ENCODE measurements around the gene DCLK2. TPM values are rescaled to one million over a fixed set of nuclear protein-coding genes. Genes with fewer than 3 reads are reported as not detected.

The DCLK2 gene
- total and polyA plus RNA-seq, 2 of the 8 experiments (the other 6 are each of a cell fraction or from before 2014, with no cell fraction given) = 0.32 to 0.37 TPM

- H4K8ac ChIP-seq (ENCODE audit: extremely low read depth, insufficient read depth, low read length) = no peak overlapping the region
Observed at GRCh38 chr4:150117629-150118028, 39.4 kb downstream of the DCLK2 start.

More at GRCh38 chr4:150117629-150118028, 39.4 kb downstream of the DCLK2 start:
- CTCF ChIA-PET (ENCODE audit: partially characterized antibody) = interaction anchor here (1.1 kb wide), 1 partner anchor 10 kb away, joined by 4 read pairs; no protein-coding TSS in a partner anchor
- no peak overlapping the region for H3K18ac ChIP-seq (ENCODE audit: extremely low read depth, low read length)
- H3K79me1 ChIP-seq (ENCODE audit: low read depth, low read length) = no peaks in the 10 kb centered on the region
- H3K4me1 ChIP-seq (replicated peaks in 1 of 4; ENCODE audit: control insufficient read depth in 3 of 4, insufficient read depth in 4 of 4, low read length in 3 of 4) = no peaks in the 10 kb centered on the region
- no peak overlapping the region for H2AK5ac ChIP-seq (ENCODE audit: low read depth, low read length)
- H4K91ac ChIP-seq (replicated peaks; ENCODE audit: insufficient read length, low read length) = no peak overlapping the region
- no peaks in the 10 kb centered on the region for H3K23me2 ChIP-seq (ENCODE audit: low read depth, low read length)
- no peak overlapping the region for H3K27ac ChIP-seq (ENCODE audit: low read depth, low read length)
- H3K79me2 ChIP-seq (ENCODE audit: control insufficient read depth in 1 of 2, insufficient read depth in 2 of 2, low read length in 2 of 2) = no peaks in the 10 kb centered on the region
- H3K36me3 ChIP-seq (ENCODE audit: control insufficient read depth in 2 of 4, insufficient read depth in 4 of 4, low read length in 3 of 4) = no peaks in the 10 kb centered on the region
- no peak overlapping the region for H3K4ac ChIP-seq (replicated peaks; ENCODE audit: insufficient read length, low read depth, low read length)
- no peaks in the 10 kb centered on the region for H3K9me3 ChIP-seq (ENCODE audit: insufficient read depth in 2 of 2, low read depth in 1 of 2, low read length in 1 of 2)
- no peak overlapping the region for H2BK20ac ChIP-seq (ENCODE audit: low read length)
- POLR2A ChIA-PET (ENCODE audit: partially characterized antibody) = no interaction called here
- no peak overlapping the region for H2AFZ ChIP-seq (ENCODE audit: low read length)
- H3K4me2 ChIP-seq (ENCODE audit: insufficient read depth in 1 of 2, low read depth in 2 of 2, low read length in 2 of 2) = no peak overlapping the region
- no peak overlapping the region for H3K56ac ChIP-seq (replicated peaks; ENCODE audit: insufficient read length, low read depth, low read length)
- no peak overlapping the region for H3K23ac ChIP-seq (ENCODE audit: insufficient read length)
- no peaks in the 10 kb centered on the region for H3K27me3 ChIP-seq (replicated peaks in 1 of 4; ENCODE audit: control insufficient read depth in 3 of 4, extremely low read depth in 1 of 4, insufficient read depth in 3 of 4, low read length in 3 of 4)
- no peak overlapping the region for H3K14ac ChIP-seq (ENCODE audit: insufficient read length)
- no peak overlapping the region for H2BK5ac ChIP-seq (ENCODE audit: low read depth, low read length)
- FAIRE-seq (no peak), DNase-seq (ENCODE audit: low read depth in 1 of 2, low spot score in 2 of 2) (no peak)
- H3K4me3 ChIP-seq (ENCODE audit: extremely low read depth in 1 of 4, insufficient read depth in 2 of 4, low read depth in 3 of 4, low read length in 4 of 4) = no peak overlapping the region
- no peak overlapping the region for H2BK15ac ChIP-seq (ENCODE audit: low read length)
- no peak for TF ChIP-seq KDM4A (IDR thresholded peaks at IDR 0.05; ENCODE audit: low read depth, low read length, severe bottlenecking)
- H3K9ac ChIP-seq (replicated peaks in 1 of 4; ENCODE audit: extremely low read depth in 1 of 4, low read depth in 3 of 4, low read length in 3 of 4) = no peak overlapping the region
- H4K5ac ChIP-seq (ENCODE audit: insufficient read length, low read depth, low read length) = no peak overlapping the region
- 87% methylated on average over 3 of the region's 3 CpGs; no CpG with 5 or more reads in 1 of the 2 experiments for WGBS, 2 experiments (ENCODE audit: extremely low coverage in 1 of 2, insufficient coverage in 1 of 2, insufficient read length in 1 of 2, insufficient replicate concordance in 2 of 2, low coverage in 1 of 2, low lambda C conversion rate in 2 of 2, missing lambda C conversion rate in 1 of 2)
- H4K20me1 ChIP-seq (replicated peaks in 1 of 2; ENCODE audit: control insufficient read depth in 1 of 2, insufficient read depth in 2 of 2, low read length in 2 of 2) = no peaks in the 10 kb centered on the region
- H2BK12ac ChIP-seq (ENCODE audit: low read depth, low read length) = no peak overlapping the region
- H2BK120ac ChIP-seq (replicated peaks; ENCODE audit: low read depth, low read length) = no peak overlapping the region
